K562 (cell line): Measurements from ENCODE around the gene TSG101. TPM values are rescaled to one million over a fixed set of nuclear protein-coding genes. Genes with fewer than 3 reads are reported as not detected.
A peak's percentile ranks its signal among the peaks of the same experiment; 100 is the strongest.

ENCODE experiments used
- ARID1B ChIP-seq: fragments of 450-650 bp; IDR thresholded peaks from 2 replicates; pipeline ENCODE4 v1.6.1; 2016; ENCODE audit warnings: antibody characterized with exemption, mild to moderate bottlenecking, inconsistent platforms
- ARNT ChIP-seq, 2 experiments: fragments of 450-650 bp; IDR thresholded peaks; 2 replicates each; pipeline ENCODE4 v1.6.1; 2016; ENCODE audit warnings: mild to moderate bottlenecking in 1 of 2
- BHLHE40 ChIP-seq: IDR thresholded peaks from 2 replicates; pipeline ENCODE4 v1.6.1; 2011; ENCODE audit warnings: low read length, improper control_type of control experiment
- HCFC1 ChIP-seq: IDR thresholded peaks from 2 replicates; pipeline ENCODE4 v1.6.1; 2012; ENCODE audit warnings: low read depth, low read length, improper control_type of control experiment
- HDAC1 ChIP-seq, 2 experiments: fragments of 450-650 bp; IDR thresholded peaks; 2 replicates each; pipeline ENCODE4 v1.6.1; 2016 to 2017; ENCODE audit warnings: inconsistent platforms in 1 of 2, mild to moderate bottlenecking in 1 of 2, moderate library complexity in 1 of 2
- HDAC3 ChIP-seq: fragments of 450-650 bp; IDR thresholded peaks from 2 replicates; pipeline ENCODE4 v1.6.1; 2018; ENCODE audit warnings: borderline replicate concordance, mild to moderate bottlenecking, moderate library complexity; ENCODE audit not compliant: partially characterized antibody
- HLTF ChIP-seq: fragments of 450-650 bp; IDR thresholded peaks from 2 replicates; pipeline ENCODE4 v1.6.1; 2016
- HMGN3 ChIP-seq: IDR thresholded peaks from 2 replicates; pipeline ENCODE4 v1.6.1; 2011; ENCODE audit warnings: borderline replicate concordance, low read depth, mild to moderate bottlenecking, mixed read lengths, low read length; ENCODE audit not compliant: insufficient read length; ENCODE audit errors: extremely low read depth
- OTX1 ChIP-seq: fragments of 450-650 bp; formaldehyde crosslinking; IDR thresholded peaks from 2 replicates; pipeline ENCODE4 v1.4.0; 2022; ENCODE audit warnings: mild to moderate bottlenecking
- SIN3A ChIP-seq, 2 experiments: fragments of 150-350 bp in 1 of 2; IDR thresholded peaks; 2 replicates each; pipeline ENCODE4 v1.6.1; 2011 to 2016; ENCODE audit warnings: borderline replicate concordance in 2 of 2, low read depth in 2 of 2, low read length in 2 of 2, mild to moderate bottlenecking in 2 of 2, moderate library complexity in 2 of 2; ENCODE audit not compliant: control insufficient read depth in 1 of 2
- SMARCB1 ChIP-seq: IDR thresholded peaks from 2 replicates; pipeline ENCODE4 v1.6.1; 2011; ENCODE audit warnings: improper control_type of control experiment, low read depth; ENCODE audit not compliant: insufficient read length
- ZBED1 ChIP-seq: IDR thresholded peaks from 2 replicates; pipeline ENCODE4 v1.6.1; 2014
- ZKSCAN1 ChIP-seq: fragments of 150-350 bp; IDR thresholded peaks from 2 replicates; pipeline ENCODE4 v1.6.1; 2016; ENCODE audit warnings: low read depth, low read length
- ZKSCAN8 ChIP-seq: fragments of 200-800 bp; sonication (Bioruptor generic); IDR thresholded peaks from 2 replicates; pipeline ENCODE4 v1.6.1; 2016; ENCODE audit warnings: missing genetic modification characterization, missing compliant biosample characterization
- ZNF77 ChIP-seq: fragments of 250-450 bp; sonication (Bioruptor Pico); IDR thresholded peaks from 2 replicates; pipeline ENCODE4 v1.5.0; 2020
- ZZZ3 ChIP-seq: fragments of 450-650 bp; IDR thresholded peaks from 2 replicates; pipeline ENCODE4 v1.6.1; 2016; ENCODE audit warnings: antibody characterized with exemption, mild to moderate bottlenecking, moderate library complexity
- polyA plus RNA-seq, 8 experiments: library from polyadenylated mRNA; depleted of rRNA in 4 of 8; stranded (reverse) in 5 of 8; unstranded in 3 of 8; fragments of >200 nt; fragmentation: Nextera tagmentation in 2 of 8; fragmentation: Illumina TruSeq in 1 of 8; extraction: Ambion mirVana in 2 of 8; extraction: Trizol in 1 of 8; gene quantifications; 2 replicates each; pipeline versions ENCODE4 v1.2.1 to v1.2.3, GENCODE V29; 2011 to 2014; ENCODE audit warnings: inconsistent platforms in 1 of 8, missing spikeins in 1 of 8
- total RNA-seq, 7 experiments: library from RNA; depleted of rRNA in 6 of 7; stranded (reverse); fragments of >200 nt in 6 of 7; fragmentation: Illumina TruSeq in 2 of 7; extraction: Trizol in 2 of 7; gene quantifications; 2 replicates each; pipeline versions ENCODE4 v1.2.1 to v1.2.3, GENCODE V29; 2011 to 2021; ENCODE audit warnings: low replicate concordance in 1 of 7
- TF ChIP-seq, protein P1 (sequence below): IDR thresholded peaks from 2 replicates; pipeline ENCODE4 v1.6.1; 2016; ENCODE audit warnings: missing genetic modification characterization, missing compliant biosample characterization
- TF ChIP-seq, protein P2 (sequence below): fragments of 450-650 bp; formaldehyde crosslinking; IDR thresholded peaks from 2 replicates; pipeline ENCODE4 v1.4.0; 2022; ENCODE audit warnings: mild to moderate bottlenecking, moderate library complexity
- TF ChIP-seq, protein P3 (sequence below): fragments of 450-650 bp; IDR thresholded peaks from 2 replicates; pipeline ENCODE4 v1.6.1; 2014; ENCODE audit warnings: low read depth, mild to moderate bottlenecking, moderate library complexity, borderline replicate concordance
- TF ChIP-seq, protein P4 (sequence below): fragments of 450-650 bp; conservative IDR thresholded peaks from 2 replicates; pipeline ENCODE4 v1.6.1; 2016; ENCODE audit warnings: missing genetic modification characterization, low read depth, mild to moderate bottlenecking, missing compliant biosample characterization, moderate library complexity
- TF ChIP-seq, protein P5 (sequence below): fragments of 450-650 bp; IDR thresholded peaks from 2 replicates; pipeline ENCODE4 v1.6.1; 2016; ENCODE audit warnings: low read depth, mild to moderate bottlenecking, moderate library complexity

The TSG101 gene
- total and polyA plus RNA-seq, 9 of the 15 experiments (the other 6 are each of a cell fraction or from before 2014, with no cell fraction given): 24.6 to 141 (median 60.0) TPM

DNA sequence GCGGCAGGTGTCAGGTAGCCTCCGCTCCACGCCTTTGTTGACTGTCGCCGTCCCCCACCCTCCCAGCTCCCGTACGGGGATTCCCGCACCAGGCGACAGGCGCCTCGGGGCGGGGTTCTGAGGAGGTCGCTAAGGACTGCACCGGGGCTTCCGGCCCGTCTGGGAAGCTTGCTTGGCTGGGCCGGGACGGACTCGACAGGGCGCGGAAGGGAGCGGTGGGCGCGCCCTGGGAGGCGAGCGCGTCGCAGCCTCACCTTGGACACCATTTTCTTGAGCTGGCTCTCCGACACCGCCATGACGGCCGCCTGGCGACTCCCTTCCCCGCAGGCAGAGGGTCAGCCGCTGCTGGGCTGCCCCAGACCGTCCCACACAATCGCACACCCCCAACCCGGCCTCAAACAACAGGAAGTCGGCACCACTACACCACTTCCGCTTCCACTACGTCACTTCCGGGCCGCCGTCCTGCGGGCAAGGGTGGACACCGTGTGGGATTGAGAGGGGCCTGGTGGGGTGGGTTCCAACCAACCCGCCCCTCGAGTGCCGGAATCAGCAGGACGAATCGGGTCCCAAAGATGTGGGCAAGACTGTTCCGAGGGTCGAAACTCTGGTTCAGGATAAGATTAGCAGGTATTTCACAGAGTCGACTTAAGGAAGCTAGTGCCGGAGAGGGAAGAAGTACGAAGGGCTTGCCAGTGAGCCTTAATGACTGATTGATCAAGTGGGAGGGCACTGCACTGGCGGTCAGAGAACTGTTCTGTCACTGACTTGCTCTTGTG is at the start of gene TSG101 (continued):
- TF ChIP-seq, protein P1, sequence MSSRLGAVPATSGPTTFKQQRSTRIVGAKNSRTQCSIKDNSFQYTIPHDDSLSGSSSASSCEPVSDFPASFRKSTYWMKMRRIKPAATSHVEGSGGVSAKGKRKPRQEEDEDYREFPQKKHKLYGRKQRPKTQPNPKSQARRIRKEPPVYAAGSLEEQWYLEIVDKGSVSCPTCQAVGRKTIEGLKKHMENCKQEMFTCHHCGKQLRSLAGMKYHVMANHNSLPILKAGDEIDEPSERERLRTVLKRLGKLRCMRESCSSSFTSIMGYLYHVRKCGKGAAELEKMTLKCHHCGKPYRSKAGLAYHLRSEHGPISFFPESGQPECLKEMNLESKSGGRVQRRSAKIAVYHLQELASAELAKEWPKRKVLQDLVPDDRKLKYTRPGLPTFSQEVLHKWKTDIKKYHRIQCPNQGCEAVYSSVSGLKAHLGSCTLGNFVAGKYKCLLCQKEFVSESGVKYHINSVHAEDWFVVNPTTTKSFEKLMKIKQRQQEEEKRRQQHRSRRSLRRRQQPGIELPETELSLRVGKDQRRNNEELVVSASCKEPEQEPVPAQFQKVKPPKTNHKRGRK (tag): no peak
- TF ChIP-seq, protein P2, sequence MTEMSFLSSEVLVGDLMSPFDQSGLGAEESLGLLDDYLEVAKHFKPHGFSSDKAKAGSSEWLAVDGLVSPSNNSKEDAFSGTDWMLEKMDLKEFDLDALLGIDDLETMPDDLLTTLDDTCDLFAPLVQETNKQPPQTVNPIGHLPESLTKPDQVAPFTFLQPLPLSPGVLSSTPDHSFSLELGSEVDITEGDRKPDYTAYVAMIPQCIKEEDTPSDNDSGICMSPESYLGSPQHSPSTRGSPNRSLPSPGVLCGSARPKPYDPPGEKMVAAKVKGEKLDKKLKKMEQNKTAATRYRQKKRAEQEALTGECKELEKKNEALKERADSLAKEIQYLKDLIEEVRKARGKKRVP: no peak
- TF ChIP-seq HLTF: no peak
- TF ChIP-seq, protein P3, sequence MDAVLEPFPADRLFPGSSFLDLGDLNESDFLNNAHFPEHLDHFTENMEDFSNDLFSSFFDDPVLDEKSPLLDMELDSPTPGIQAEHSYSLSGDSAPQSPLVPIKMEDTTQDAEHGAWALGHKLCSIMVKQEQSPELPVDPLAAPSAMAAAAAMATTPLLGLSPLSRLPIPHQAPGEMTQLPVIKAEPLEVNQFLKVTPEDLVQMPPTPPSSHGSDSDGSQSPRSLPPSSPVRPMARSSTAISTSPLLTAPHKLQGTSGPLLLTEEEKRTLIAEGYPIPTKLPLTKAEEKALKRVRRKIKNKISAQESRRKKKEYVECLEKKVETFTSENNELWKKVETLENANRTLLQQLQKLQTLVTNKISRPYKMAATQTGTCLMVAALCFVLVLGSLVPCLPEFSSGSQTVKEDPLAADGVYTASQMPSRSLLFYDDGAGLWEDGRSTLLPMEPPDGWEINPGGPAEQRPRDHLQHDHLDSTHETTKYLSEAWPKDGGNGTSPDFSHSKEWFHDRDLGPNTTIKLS: peak; percentile 74; the same call in 1 of the 2 replicates
- no peak for TF ChIP-seq ZKSCAN1
- no peak for TF ChIP-seq OTX1 (CRISPR knock-in tag)
- TF ChIP-seq ZZZ3: no peak
- TF ChIP-seq HDAC3: no peak
- TF ChIP-seq ZKSCAN8 (CRISPR knock-in tag): no peak
- no peak for TF ChIP-seq ARID1B
- 0 out of 2 replicates have a peak, but pooled peaks have one; percentile 19 for TF ChIP-seq ZBED1
- peak; percentile 90 for TF ChIP-seq HMGN3
- 0 out of 4 replicates have a peak, but pooled peaks of 1 of the 2 experiments have one; percentile 54 for TF ChIP-seq ARNT (IDR thresholded peaks at IDR 0.05)
- no peak for TF ChIP-seq SMARCB1
- TF ChIP-seq ZNF77 (CRISPR knock-in tag): no peak
- peak; percentile 73 to 81; a peak in 3 of 4 replicates for TF ChIP-seq SIN3A (IDR thresholded peaks at IDR 0.05; ENCODE audit: borderline replicate concordance in 2 of 2, control insufficient read depth in 1 of 2, low read depth in 2 of 2, low read length in 2 of 2)
- peak; percentile 63; the same call in 1 of the 2 replicates for TF ChIP-seq HCFC1
- TF ChIP-seq, protein P4, sequence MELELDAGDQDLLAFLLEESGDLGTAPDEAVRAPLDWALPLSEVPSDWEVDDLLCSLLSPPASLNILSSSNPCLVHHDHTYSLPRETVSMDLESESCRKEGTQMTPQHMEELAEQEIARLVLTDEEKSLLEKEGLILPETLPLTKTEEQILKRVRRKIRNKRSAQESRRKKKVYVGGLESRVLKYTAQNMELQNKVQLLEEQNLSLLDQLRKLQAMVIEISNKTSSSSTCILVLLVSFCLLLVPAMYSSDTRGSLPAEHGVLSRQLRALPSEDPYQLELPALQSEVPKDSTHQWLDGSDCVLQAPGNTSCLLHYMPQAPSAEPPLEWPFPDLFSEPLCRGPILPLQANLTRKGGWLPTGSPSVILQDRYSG: no peak
- peak in 1 of 2 experiments; percentile 94; a peak in 2 of 4 replicates for TF ChIP-seq HDAC1 (IDR thresholded peaks at IDR 0.05)
- TF ChIP-seq, protein P5, sequence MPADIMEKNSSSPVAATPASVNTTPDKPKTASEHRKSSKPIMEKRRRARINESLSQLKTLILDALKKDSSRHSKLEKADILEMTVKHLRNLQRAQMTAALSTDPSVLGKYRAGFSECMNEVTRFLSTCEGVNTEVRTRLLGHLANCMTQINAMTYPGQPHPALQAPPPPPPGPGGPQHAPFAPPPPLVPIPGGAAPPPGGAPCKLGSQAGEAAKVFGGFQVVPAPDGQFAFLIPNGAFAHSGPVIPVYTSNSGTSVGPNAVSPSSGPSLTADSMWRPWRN: no peak
- TF ChIP-seq BHLHE40: no peak; the same call in 1 of the 2 replicates
